Astrocyte (in vitro differentiated cells and primary cell): ENCODE measurements around the gene TNFSF13. TPM values are rescaled to one million over a fixed set of nuclear protein-coding genes. Genes with fewer than 3 reads are reported as not detected.

Experiments used
- DNase-seq: peaks from one replicate; pipeline ENCODE4 v3.0.0-alpha.2; 2010; ENCODE audit warnings: low read depth
- FAIRE-seq: peaks from 2 replicates; lab custom pipeline; 2011; peaks lifted over from hg19 to GRCh38; lab: Jason Lieb, UNC
- H2AFZ ChIP-seq: 2 replicates; pipeline ENCODE4 v1.6.0; 2012; ENCODE audit warnings: low read depth, low read length, inconsistent platforms
- H3K27ac ChIP-seq: 2 replicates; pipeline ENCODE4 v1.5.1; 2011; ENCODE audit warnings: low read depth, low read length, inconsistent platforms
- H3K27me3 ChIP-seq: 2 replicates; pipeline ENCODE4 v1.6.0; 2011; ENCODE audit warnings: low read length, inconsistent platforms; ENCODE audit not compliant: insufficient read depth
- H3K36me3 ChIP-seq: 2 replicates; pipeline ENCODE4 v1.5.1; 2011; ENCODE audit warnings: low read length, inconsistent platforms; ENCODE audit not compliant: insufficient read depth
- H3K4me1 ChIP-seq: 2 replicates; pipeline ENCODE4 v1.5.1; 2011; ENCODE audit warnings: low read length, inconsistent platforms; ENCODE audit not compliant: insufficient read depth
- H3K4me2 ChIP-seq: 2 replicates; pipeline ENCODE4 v1.6.0; 2012; ENCODE audit warnings: low read length, inconsistent platforms
- H3K4me3 ChIP-seq: 2 replicates; pipeline ENCODE4 v1.5.1; 2011; ENCODE audit warnings: low read depth, mild to moderate bottlenecking, low read length, inconsistent platforms; ENCODE audit not compliant: insufficient read depth
- H3K79me2 ChIP-seq: 2 replicates; pipeline ENCODE4 v1.6.0; 2012; ENCODE audit warnings: mild to moderate bottlenecking, low read length, inconsistent platforms; ENCODE audit not compliant: insufficient read depth
- H3K9ac ChIP-seq: 2 replicates; pipeline ENCODE4 v1.6.0; 2012; ENCODE audit warnings: mild to moderate bottlenecking, low read length, inconsistent platforms
- H3K9me3 ChIP-seq: 2 replicates; pipeline ENCODE4 v1.5.1; 2012; ENCODE audit warnings: low read depth, mild to moderate bottlenecking, low read length, inconsistent platforms; ENCODE audit not compliant: insufficient read depth
- H4K20me1 ChIP-seq: 2 replicates; pipeline ENCODE4 v1.6.0; 2012; ENCODE audit warnings: low read length, inconsistent platforms; ENCODE audit not compliant: insufficient read depth
- H3K27ac Mint-ChIP-seq: one replicate; pipeline ENCODE4 v1.8.0; 2021; ENCODE audit warnings: mild to moderate bottlenecking, mixed read lengths; ENCODE audit not compliant: unreplicated experiment
- H3K27me3 Mint-ChIP-seq: one replicate; pipeline ENCODE4 v1.8.0; 2021; ENCODE audit warnings: low read depth, mixed read lengths; ENCODE audit not compliant: unreplicated experiment
- H3K36me3 Mint-ChIP-seq: one replicate; pipeline ENCODE4 v1.8.0; 2021; ENCODE audit warnings: low read depth, mixed read lengths; ENCODE audit not compliant: unreplicated experiment
- H3K4me1 Mint-ChIP-seq: one replicate; pipeline ENCODE4 v1.8.0; 2021; ENCODE audit warnings: low read depth, mixed read lengths; ENCODE audit not compliant: unreplicated experiment
- H3K4me3 Mint-ChIP-seq: one replicate; pipeline ENCODE4 v1.8.0; 2021; ENCODE audit warnings: mild to moderate bottlenecking, moderate library complexity, mixed read lengths; ENCODE audit not compliant: unreplicated experiment
- H3K9me3 Mint-ChIP-seq: one replicate; pipeline ENCODE4 v1.8.0; 2021; ENCODE audit warnings: mild to moderate bottlenecking, mixed read lengths; ENCODE audit not compliant: unreplicated experiment
- CTCF ChIP-seq: IDR thresholded peaks from 2 replicates; pipeline ENCODE4 v1.5.1; 2011; ENCODE audit warnings: low read depth, mild to moderate bottlenecking, inconsistent platforms, low read length, moderate library complexity; ENCODE audit not compliant: insufficient read depth
- EZH2 ChIP-seq: IDR thresholded peaks from 2 replicates; pipeline ENCODE4 v1.6.1; 2012; ENCODE audit warnings: mild to moderate bottlenecking, low read length, inconsistent platforms; ENCODE audit not compliant: insufficient read depth
- total RNA-seq: library from RNA; stranded (reverse); gene quantifications from 2 replicates; pipeline ENCODE4 v1.2.1, GENCODE V29; 2021

Gene TNFSF13
- total RNA-seq, 1 donor from 2014 or later = 0.93 TPM

DNA sequence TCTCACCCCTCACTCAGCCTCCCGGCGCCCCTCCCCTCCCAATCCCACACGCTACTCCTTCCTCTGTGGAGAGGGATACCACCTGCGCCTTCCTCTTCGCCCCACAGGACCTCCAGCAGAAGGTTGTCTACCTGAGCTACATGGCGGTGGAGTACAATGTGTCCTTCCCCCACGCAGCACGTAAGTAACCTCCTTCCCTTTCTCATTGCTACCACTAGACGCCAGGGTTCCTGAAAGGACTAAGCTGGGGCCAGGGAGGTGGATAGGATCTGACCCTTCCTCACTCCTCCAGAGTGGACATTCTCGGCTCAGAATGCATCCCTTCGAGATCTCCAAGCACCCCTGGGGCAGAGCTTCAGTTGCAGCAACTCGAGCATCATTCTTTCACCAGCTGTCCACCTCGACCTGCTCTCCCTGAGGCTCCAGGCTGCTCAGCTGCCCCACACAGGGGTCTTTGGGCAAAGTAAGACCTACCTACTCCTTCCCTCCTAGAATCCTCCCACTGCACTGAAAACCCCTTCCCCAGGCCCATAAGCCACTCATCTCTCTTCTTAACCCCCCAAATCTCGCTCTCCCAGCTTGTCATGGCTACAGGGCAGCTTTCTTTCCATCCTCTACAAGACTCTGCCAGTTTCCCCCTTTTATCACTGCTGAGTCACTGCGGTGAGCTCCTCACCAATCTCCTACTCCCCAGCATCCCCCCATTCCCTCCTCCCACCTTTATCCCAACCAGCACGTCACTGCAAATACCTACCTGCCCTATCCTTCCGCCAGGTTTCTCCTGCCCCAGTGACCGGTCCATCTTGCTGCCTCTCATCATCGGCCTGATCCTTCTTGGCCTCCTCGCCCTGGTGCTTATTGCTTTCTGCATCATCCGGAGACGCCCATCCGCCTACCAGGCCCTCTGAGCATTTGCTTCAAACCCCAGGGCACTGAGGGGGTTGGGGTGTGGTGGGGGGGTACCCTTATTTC, 22.3 kb downstream of the TNFSF13 start:
- H3K36me3 Mint-ChIP-seq = peaks cover 43% of the 10 kb centered on the region
- Histone ChIP-seq H3K4me1 (peaks cover 38% of the 10 kb centered on the region), H3K4me3 (no peak overlapping the region), H4K20me1 (peaks cover 47% of the 10 kb centered on the region), H3K79me2 (peaks cover 69% of the 10 kb centered on the region), H2AFZ (no peak overlapping the region), H3K4me2 (peak overlapping the region; percentile 61), H3K9ac (no peak overlapping the region), H3K9me3 (no peaks in the 10 kb centered on the region), H3K27me3 (no peaks in the 10 kb centered on the region), H3K36me3 (peaks cover 29% of the 10 kb centered on the region), H3K27ac (no peak overlapping the region)
- H3K9me3 Mint-ChIP-seq = no peaks in the 10 kb centered on the region
- peaks cover 49% of the 10 kb centered on the region for H3K4me1 Mint-ChIP-seq
- no peak for TF ChIP-seq CTCF
- TF ChIP-seq EZH2 = no peak
- no peaks in the 10 kb centered on the region for H3K27me3 Mint-ChIP-seq
- no peak for FAIRE-seq
- H3K4me3 Mint-ChIP-seq = peak overlapping the region; percentile 37
- peak overlapping the region; percentile 83 for H3K27ac Mint-ChIP-seq
- no peak for DNase-seq

GRCh38 chr17:7582396-7583252, 24.1 kb downstream of the TNFSF13 start:
- peak overlapping the region; percentile 97 for H3K4me2 ChIP-seq
- H3K4me3 ChIP-seq = no peak overlapping the region
- peaks cover 47% of the 10 kb centered on the region for H3K4me1 ChIP-seq
- H3K36me3 ChIP-seq = peaks cover 12% of the 10 kb centered on the region
- no peaks in the 10 kb centered on the region for H3K9me3 ChIP-seq
- TF ChIP-seq CTCF = no peak
- no peak for TF ChIP-seq EZH2
- H4K20me1 ChIP-seq = peaks cover 34% of the 10 kb centered on the region
- H2AFZ ChIP-seq = peak overlapping the region; percentile 85
- Mint-ChIP-seq H3K4me1 (peaks cover 47% of the 10 kb centered on the region), H3K27ac (peak overlapping the region; percentile 47), H3K9me3 (no peaks in the 10 kb centered on the region), H3K4me3 (peak overlapping the region; percentile 57), H3K36me3 (peaks cover 31% of the 10 kb centered on the region), H3K27me3 (no peaks in the 10 kb centered on the region)
- peak overlapping the region; percentile 98 for H3K27ac ChIP-seq
- no peak for FAIRE-seq
- H3K9ac ChIP-seq = peak overlapping the region; percentile 95
- no peak for DNase-seq
- H3K79me2 ChIP-seq = peaks cover 58% of the 10 kb centered on the region
- H3K27me3 ChIP-seq = no peaks in the 10 kb centered on the region
